ENCODE results near the gene TCOF1.

TCOF1 gene

GRCh38 chr5:150398722-150399523 is 41.4 kb downstream of the TCOF1 start:
- no peaks in the 10 kb centered on the region for H3K27me3 Mint-ChIP-seq
- no peak for DNase-seq

GRCh38 chr5:150399524-150400211 is 42.2 kb downstream of the TCOF1 start:
- H3K36me3 Mint-ChIP-seq (ENCODE audit: low read depth), result peaks cover 99% of the 10 kb centered on the region
- H3K27me3 Mint-ChIP-seq, result no peaks in the 10 kb centered on the region
- no peak for DNase-seq
- H3K4me1 Mint-ChIP-seq (ENCODE audit: low read depth), result no peaks in the 10 kb centered on the region
- H3K27ac Mint-ChIP-seq, result peak overlapping the region; percentile 71
- no peak overlapping the region for H3K4me3 Mint-ChIP-seq
- H3K9me3 Mint-ChIP-seq, result no peaks in the 10 kb centered on the region

More at GRCh38 chr5:150398722-150399523, 41.4 kb downstream of the TCOF1 start:
- Mint-ChIP-seq H3K27ac (peak overlapping the region; percentile 67), H3K9me3 (no peaks in the 10 kb centered on the region), H3K4me1 (ENCODE audit: low read depth) (peaks cover 1% of the 10 kb centered on the region), H3K36me3 (ENCODE audit: low read depth) (peaks cover 99% of the 10 kb centered on the region), H3K4me3 (no peak overlapping the region)

GRCh38 chr5:150400316-150401075 is 43.0 kb downstream of the TCOF1 start:
- H3K9me3 Mint-ChIP-seq, result no peaks in the 10 kb centered on the region
- no peak for DNase-seq
- no peaks in the 10 kb centered on the region for H3K4me1 Mint-ChIP-seq (ENCODE audit: low read depth)
- no peak overlapping the region for H3K4me3 Mint-ChIP-seq
- H3K36me3 Mint-ChIP-seq (ENCODE audit: low read depth), result peaks cover 99% of the 10 kb centered on the region
- no peaks in the 10 kb centered on the region for H3K27me3 Mint-ChIP-seq
- H3K27ac Mint-ChIP-seq, result peak overlapping the region; percentile 54

GRCh38 chr5:150401076-150401375 is 43.5 kb downstream of the TCOF1 start:
- DNase-seq, result no peak
- no peaks in the 10 kb centered on the region for H3K4me1 Mint-ChIP-seq (ENCODE audit: low read depth)
- H3K27me3 Mint-ChIP-seq, result no peaks in the 10 kb centered on the region
- H3K27ac Mint-ChIP-seq, result peak overlapping the region; percentile 54
- no peak overlapping the region for H3K4me3 Mint-ChIP-seq
- peaks cover 97% of the 10 kb centered on the region for H3K36me3 Mint-ChIP-seq (ENCODE audit: low read depth)
- no peaks in the 10 kb centered on the region for H3K9me3 Mint-ChIP-seq

GRCh38 chr5:150401376-150402228 is 44.1 kb downstream of the TCOF1 start:
- no peak for DNase-seq
- peaks cover 97% of the 10 kb centered on the region for H3K36me3 Mint-ChIP-seq (ENCODE audit: low read depth)

GRCh38 chr5:150402229-150402773 is 44.8 kb downstream of the TCOF1 start:
- Mint-ChIP-seq H3K27ac (no peak overlapping the region), H3K36me3 (ENCODE audit: low read depth) (peaks cover 97% of the 10 kb centered on the region), H3K4me1 (ENCODE audit: low read depth) (no peaks in the 10 kb centered on the region), H3K27me3 (no peaks in the 10 kb centered on the region), H3K9me3 (no peaks in the 10 kb centered on the region), H3K4me3 (no peak overlapping the region)
- DNase-seq, result no peak

More at GRCh38 chr5:150401376-150402228, 44.1 kb downstream of the TCOF1 start:
- no peaks in the 10 kb centered on the region for H3K4me1 Mint-ChIP-seq (ENCODE audit: low read depth)
- H3K27me3 Mint-ChIP-seq, result no peaks in the 10 kb centered on the region
- peak overlapping the region; percentile 54 for H3K27ac Mint-ChIP-seq
- H3K9me3 Mint-ChIP-seq, result no peaks in the 10 kb centered on the region
- no peak overlapping the region for H3K4me3 Mint-ChIP-seq

- Mint-ChIP-seq H3K36me3 (ENCODE audit: low read depth) (peaks cover 96% of the 10 kb centered on the region), H3K4me1 (ENCODE audit: low read depth) (no peaks in the 10 kb centered on the region), H3K4me3 (no peak overlapping the region), H3K9me3 (no peaks in the 10 kb centered on the region), H3K27me3 (no peaks in the 10 kb centered on the region), H3K27ac (peak overlapping the region; percentile 37)
- DNase-seq, result no peak
Observed at GRCh38 chr5:150402901-150403342, 45.4 kb downstream of the TCOF1 start.

- peaks cover 95% of the 10 kb centered on the region for H3K36me3 Mint-ChIP-seq (ENCODE audit: low read depth)
- no peak overlapping the region for H3K4me3 Mint-ChIP-seq
- peaks cover 8% of the 10 kb centered on the region for H3K4me1 Mint-ChIP-seq (ENCODE audit: low read depth)
- no peak for DNase-seq
- H3K9me3 Mint-ChIP-seq, result no peaks in the 10 kb centered on the region
- no peaks in the 10 kb centered on the region for H3K27me3 Mint-ChIP-seq
- peak overlapping the region; percentile 69 for H3K27ac Mint-ChIP-seq
Observed at GRCh38 chr5:150404121-150404520, 46.6 kb downstream of the TCOF1 start.

- Mint-ChIP-seq H3K36me3 (ENCODE audit: low read depth) (peaks cover 91% of the 10 kb centered on the region), H3K9me3 (no peaks in the 10 kb centered on the region), H3K27ac (peak overlapping the region; percentile 69), H3K4me1 (ENCODE audit: low read depth) (peaks cover 8% of the 10 kb centered on the region), H3K4me3 (no peak overlapping the region), H3K27me3 (no peaks in the 10 kb centered on the region)
- DNase-seq, result no peak
Observed at GRCh38 chr5:150404535-150404934, 47.0 kb downstream of the TCOF1 start.

GRCh38 chr5:150404941-150405816 is 47.7 kb downstream of the TCOF1 start:
- no peaks in the 10 kb centered on the region for H3K27me3 Mint-ChIP-seq
- peaks cover 15% of the 10 kb centered on the region for H3K4me1 Mint-ChIP-seq (ENCODE audit: low read depth)
- H3K9me3 Mint-ChIP-seq, result no peaks in the 10 kb centered on the region
- peak overlapping the region; percentile 61 for H3K27ac Mint-ChIP-seq
- DNase-seq, result no peak
- peaks cover 90% of the 10 kb centered on the region for H3K36me3 Mint-ChIP-seq (ENCODE audit: low read depth)
- no peak overlapping the region for H3K4me3 Mint-ChIP-seq

- Mint-ChIP-seq H3K27ac (peak overlapping the region; percentile 55), H3K9me3 (no peaks in the 10 kb centered on the region)
Observed at GRCh38 chr5:150406103-150406722, 48.7 kb downstream of the TCOF1 start.

GRCh38 chr5:150406723-150407095 is 49.2 kb downstream of the TCOF1 start:
- H3K27me3 Mint-ChIP-seq, result no peaks in the 10 kb centered on the region
- H3K36me3 Mint-ChIP-seq (ENCODE audit: low read depth), result peaks cover 79% of the 10 kb centered on the region
- H3K4me1 Mint-ChIP-seq (ENCODE audit: low read depth), result peaks cover 30% of the 10 kb centered on the region
- H3K9me3 Mint-ChIP-seq, result no peaks in the 10 kb centered on the region
- H3K27ac Mint-ChIP-seq, result peak overlapping the region; percentile 76
- no peak for DNase-seq
- H3K4me3 Mint-ChIP-seq, result no peak overlapping the region

More at GRCh38 chr5:150406103-150406722, 48.7 kb downstream of the TCOF1 start:
- Mint-ChIP-seq H3K4me3 (no peak overlapping the region), H3K27me3 (no peaks in the 10 kb centered on the region), H3K36me3 (ENCODE audit: low read depth) (peaks cover 84% of the 10 kb centered on the region), H3K4me1 (ENCODE audit: low read depth) (peaks cover 25% of the 10 kb centered on the region)
- DNase-seq, result no peak

Data from activated T-cell treated with anti-CD3 and anti-CD28 coated beads, Interleukin-2, amount 50 U/mL, for 24 hours (primary cell).